Erythroblast (primary cell): Measurements from ENCODE around the gene ENTPD8.

Experiments
- GATA1 ChIP-seq: IDR thresholded peaks from 2 replicates; pipeline ENCODE4 v1.6.1; 2011; ENCODE audit warnings: low read depth, mild to moderate bottlenecking, control low read depth, low read length, moderate library complexity
- POLR2A ChIP-seq: IDR thresholded peaks from 2 replicates; pipeline ENCODE4 v1.6.1; 2011; ENCODE audit warnings: mild to moderate bottlenecking, low read length

- no peak for TF ChIP-seq POLR2A
- TF ChIP-seq GATA1 = no peak
Observed at GRCh38 chr9:137476856-137477255, 35.7 kb upstream of the ENTPD8 start.
